Measurements from ENCODE around the gene F10. TPM values are rescaled to one million over a fixed set of nuclear protein-coding genes. Genes with fewer than 3 reads are reported as not detected.

The F10 gene
- total RNA-seq, 1 donor from 2014 or later, result 0.08 TPM

- no peak for TF ChIP-seq CTCF (IDR thresholded peaks at IDR 0.05; ENCODE audit: insufficient read depth, low read length, poor library complexity, severe bottlenecking)
- H3K36me3 ChIP-seq (ENCODE audit: control insufficient read depth, insufficient read depth, low read length), result no peaks in the 10 kb centered on the region
- no peak for DNase-seq (ENCODE audit: low read depth)
These were observed 20.3 kb downstream of the F10 start for GRCh38 chr13:113142876-113143275.

GRCh38 chr13:113143466-113144254 is 21.1 kb downstream of the F10 start:
- DNase-seq (ENCODE audit: low read depth), result no peak
- H3K4me3 ChIP-seq (ENCODE audit: low read depth, low read length), result no peak overlapping the region
- no peak for TF ChIP-seq CTCF (IDR thresholded peaks at IDR 0.05; ENCODE audit: insufficient read depth, low read length, poor library complexity, severe bottlenecking)
- no peaks in the 10 kb centered on the region for H3K36me3 ChIP-seq (ENCODE audit: control insufficient read depth, insufficient read depth, low read length)
- H3K27me3 ChIP-seq (ENCODE audit: control insufficient read depth, insufficient read depth, low read length), result peaks cover 11% of the 10 kb centered on the region

More at GRCh38 chr13:113142876-113143275, 20.3 kb downstream of the F10 start:
- peaks cover 11% of the 10 kb centered on the region for H3K27me3 ChIP-seq (ENCODE audit: control insufficient read depth, insufficient read depth, low read length)
- no peak overlapping the region for H3K4me3 ChIP-seq (ENCODE audit: low read depth, low read length)

GRCh38 chr13:113144255-113144629 is 21.6 kb downstream of the F10 start:
- no peak for TF ChIP-seq CTCF (IDR thresholded peaks at IDR 0.05; ENCODE audit: insufficient read depth, low read length, poor library complexity, severe bottlenecking)
- H3K4me3 ChIP-seq (ENCODE audit: low read depth, low read length), result no peak overlapping the region
- peaks cover 15% of the 10 kb centered on the region for H3K27me3 ChIP-seq (ENCODE audit: control insufficient read depth, insufficient read depth, low read length)
- no peaks in the 10 kb centered on the region for H3K36me3 ChIP-seq (ENCODE audit: control insufficient read depth, insufficient read depth, low read length)
- no peak for DNase-seq (ENCODE audit: low read depth)

GRCh38 chr13:113145496-113145895 is 22.9 kb downstream of the F10 start:
- TF ChIP-seq CTCF (IDR thresholded peaks at IDR 0.05; ENCODE audit: insufficient read depth, low read length, poor library complexity, severe bottlenecking), result no peak
- Histone ChIP-seq H3K36me3 (ENCODE audit: control insufficient read depth, insufficient read depth, low read length) (no peaks in the 10 kb centered on the region), H3K4me3 (ENCODE audit: low read depth, low read length) (no peak overlapping the region), H3K27me3 (ENCODE audit: control insufficient read depth, insufficient read depth, low read length) (peaks cover 13% of the 10 kb centered on the region)
- no peak for DNase-seq (ENCODE audit: low read depth)

GRCh38 chr13:113145911-113146598 is 23.5 kb downstream of the F10 start:
- Histone ChIP-seq H3K36me3 (ENCODE audit: control insufficient read depth, insufficient read depth, low read length) (no peaks in the 10 kb centered on the region), H3K4me3 (ENCODE audit: low read depth, low read length) (no peak overlapping the region), H3K27me3 (ENCODE audit: control insufficient read depth, insufficient read depth, low read length) (peaks cover 7% of the 10 kb centered on the region)
- no peak for DNase-seq (ENCODE audit: low read depth)
- TF ChIP-seq CTCF (IDR thresholded peaks at IDR 0.05; ENCODE audit: insufficient read depth, low read length, poor library complexity, severe bottlenecking), result no peak

All from kidney epithelial cell (primary cell).